OCI-LY7 (cell line): Measurements from ENCODE around the gene PTGIR. TPM values are rescaled to one million over a fixed set of nuclear protein-coding genes. Genes with fewer than 3 reads are reported as not detected.
A peak's percentile ranks its signal among the peaks of the same experiment; 100 is the strongest.

ENCODE experiments used
- BruUV-seq: library from RNA; stranded (reverse); fragments of 400-500 nt; replicated peaks from 2 replicates; lab custom pipeline; 2021; lab: Mats Ljungman, UMichigan
- CTCF ChIA-PET: fragments of 300-600 bp; sonication (Branson Sonifier 250); formaldehyde crosslinking; loops from one replicate; lab custom pipeline; 2022; ENCODE audit warnings: antibody characterized with exemption; ENCODE audit not compliant: unreplicated experiment; lab: Charles Lee
- POLR2A ChIA-PET: fragments of 300-600 bp; sonication (Branson Sonifier 250); formaldehyde crosslinking; loops from one replicate; lab custom pipeline; 2022; ENCODE audit warnings: antibody characterized with exemption; lab: Charles Lee
- DNase-seq: peaks from one replicate; pipeline ENCODE4 v3.0.0-alpha.2; 2015; ENCODE audit warnings: low spot score
- H2AFZ ChIP-seq: fragments of 200-600 bp; sonication (generic), shearing (Covaris generic); 2 replicates; pipeline ENCODE4 v1.6.1; 2014; ENCODE audit warnings: mild to moderate bottlenecking, antibody characterized with exemption, low read length, moderate library complexity
- H3K27ac ChIP-seq: fragments of 200-600 bp; sonication (generic); 2 replicates; pipeline ENCODE4 v1.5.1; 2014; ENCODE audit warnings: mixed run types, low read depth, mild to moderate bottlenecking, moderate library complexity, low read length, inconsistent platforms; ENCODE audit not compliant: poor library complexity, severe bottlenecking
- H3K36me3 ChIP-seq: fragments of 200-600 bp; sonication (generic); 2 replicates; pipeline ENCODE4 v1.6.1; 2014; ENCODE audit warnings: mild to moderate bottlenecking, antibody characterized with exemption, low read length, moderate library complexity, mixed read lengths; ENCODE audit not compliant: insufficient read depth
- H3K4me1 ChIP-seq: fragments of 200-600 bp; sonication (generic); 2 replicates; pipeline ENCODE4 v1.5.1; 2014; ENCODE audit warnings: mild to moderate bottlenecking, low read length; ENCODE audit not compliant: insufficient read depth, poor library complexity, severe bottlenecking
- H3K4me2 ChIP-seq: fragments of 200-600 bp; sonication (generic); 2 replicates; pipeline ENCODE4 v1.6.1; 2014; ENCODE audit warnings: mild to moderate bottlenecking, low read length
- H3K4me3 ChIP-seq: fragments of 200-600 bp; sonication (generic); 2 replicates; pipeline ENCODE4 v1.5.1; 2014; ENCODE audit warnings: mild to moderate bottlenecking, low read depth, low read length; ENCODE audit not compliant: poor library complexity, severe bottlenecking
- H3K79me2 ChIP-seq: fragments of 200-600 bp; sonication (generic); 2 replicates; pipeline ENCODE4 v1.6.1; 2016; ENCODE audit warnings: low read depth, mild to moderate bottlenecking, low read length, moderate library complexity, mixed read lengths; ENCODE audit not compliant: insufficient read depth
- H3K9me2 ChIP-seq: fragments of 200-600 bp; sonication (generic); 2 replicates; pipeline ENCODE4 v1.6.1; 2016; ENCODE audit warnings: mild to moderate bottlenecking, low read length, mixed read lengths; ENCODE audit not compliant: insufficient read depth
- H3K9me3 ChIP-seq: fragments of 200-600 bp; sonication (generic); 2 replicates; pipeline ENCODE4 v1.6.1; 2014; ENCODE audit warnings: mild to moderate bottlenecking, mixed run types, low read length, mixed read lengths
- H4K20me1 ChIP-seq: fragments of 200-600 bp; sonication (generic); 2 replicates; pipeline ENCODE4 v1.6.1; 2014; ENCODE audit warnings: mild to moderate bottlenecking, antibody characterized with exemption, low read length, moderate library complexity, mixed read lengths; ENCODE audit not compliant: insufficient read depth
- CTCF ChIP-seq: fragments of 200-600 bp; sonication (generic); conservative IDR thresholded peaks from 2 replicates; pipeline ENCODE4 v1.5.1; 2014; ENCODE audit warnings: mild to moderate bottlenecking, antibody characterized with exemption, low read length, moderate library complexity, mixed read lengths
- EZH2phosphoT487 ChIP-seq: fragments of 200-600 bp; sonication (generic); IDR thresholded peaks from 2 replicates; pipeline ENCODE4 v1.6.1; 2018; ENCODE audit warnings: low read depth, borderline replicate concordance, mild to moderate bottlenecking, mixed run types, antibody characterized with exemption, low read length, moderate library complexity, mixed read lengths
- intact Hi-C: fragments of 100-400 bp; cut with micrococcal nuclease; formaldehyde crosslinking; loops from one replicate; pipeline ENCODE4 v1.10.0; 2022; ENCODE audit not compliant: unreplicated experiment
- total RNA-seq, 2 experiments: library from RNA; depleted of rRNA in 1 of 2; stranded (reverse); fragments of >200 nt in 1 of 2; shearing (Covaris generic) in 1 of 2; gene quantifications; 2 replicates each; pipeline ENCODE4 v1.2.3, GENCODE V29; 2014 to 2022

Gene PTGIR
- total RNA-seq, 2 experiments from 2014 or later: 0.25 TPM; not detected in 1

GRCh38 chr19:46635920-46636761 lies 11.3 kb upstream of the PTGIR start, which contains the start of gene GNG8:
Gene GNG8 (minus strand): TSS chr19:46636202. CDS start chr19:46634682, 1,520 bp downstream.
- Histone ChIP-seq H3K4me3 (no peak within 1 kb of the TSS), H3K79me2 (no peaks in the 10 kb centered on the region), H2AFZ (0 out of 2 replicates have a peak within 1 kb of the TSS, but pooled peaks have one; percentile 29), H3K4me1 (peaks cover 49% of the 10 kb centered on the region), H3K36me3 (no peaks in the 10 kb centered on the region), H4K20me1 (no peaks in the 10 kb centered on the region), H3K4me2 (peak within 1 kb of the TSS; percentile 63; the same call in 1 of the 2 replicates), H3K27ac (no peak within 1 kb of the TSS), H3K9me3 (no peaks in the 10 kb centered on the region), H3K9me2 (no peaks in the 10 kb centered on the region)
- CTCF ChIA-PET: interaction anchor here (1.9 kb wide), 1 partner anchor 26 kb away, joined by 6 read pairs; the partner anchor contains the start of gene DACT3
- POLR2A ChIA-PET: interaction anchor here (0.6 kb wide), 1 partner anchor 974 kb away, joined by 3 read pairs; no protein-coding TSS in a partner anchor
- intact Hi-C loops: no loop called here
- no TSS peak for BruUV-seq
- TF ChIP-seq CTCF (no peak), EZH2phosphoT487 (no peak)
- no peak for DNase-seq

- DNase-seq: no peak
- Histone ChIP-seq H3K4me3 (peak overlapping the region; percentile 34), H3K9me2 (no peaks in the 10 kb centered on the region), H3K36me3 (no peaks in the 10 kb centered on the region), H2AFZ (no peak overlapping the region), H3K27ac (no peak overlapping the region), H3K4me1 (peaks cover 45% of the 10 kb centered on the region), H4K20me1 (no peaks in the 10 kb centered on the region), H3K79me2 (no peaks in the 10 kb centered on the region), H3K4me2 (peak overlapping the region; percentile 63), H3K9me3 (no peaks in the 10 kb centered on the region)
- ChIA-PET CTCF (no interaction called here), POLR2A (no interaction called here)
- intact Hi-C loops: loop anchor here (1.0 kb wide), 1 partner anchor 28 kb away; no protein-coding TSS in a partner anchor
- no TSS peak for BruUV-seq
- TF ChIP-seq EZH2phosphoT487 (no peak), CTCF (no peak)
These were observed 9.8 kb upstream of the PTGIR start for GRCh38 chr19:46634656-46635218.
